GM18508 (cell line): ENCODE data around the gene NRG2.

Experiments used
- ATAC-seq: cut with Tn5 transposase; IDR thresholded peaks from one replicate; pipeline ENCODE4 v1.9.1; 2021; ENCODE audit warnings: moderate number of reproducible peaks; ENCODE audit not compliant: insufficient read depth, unreplicated experiment

The NRG2 gene

DNA sequence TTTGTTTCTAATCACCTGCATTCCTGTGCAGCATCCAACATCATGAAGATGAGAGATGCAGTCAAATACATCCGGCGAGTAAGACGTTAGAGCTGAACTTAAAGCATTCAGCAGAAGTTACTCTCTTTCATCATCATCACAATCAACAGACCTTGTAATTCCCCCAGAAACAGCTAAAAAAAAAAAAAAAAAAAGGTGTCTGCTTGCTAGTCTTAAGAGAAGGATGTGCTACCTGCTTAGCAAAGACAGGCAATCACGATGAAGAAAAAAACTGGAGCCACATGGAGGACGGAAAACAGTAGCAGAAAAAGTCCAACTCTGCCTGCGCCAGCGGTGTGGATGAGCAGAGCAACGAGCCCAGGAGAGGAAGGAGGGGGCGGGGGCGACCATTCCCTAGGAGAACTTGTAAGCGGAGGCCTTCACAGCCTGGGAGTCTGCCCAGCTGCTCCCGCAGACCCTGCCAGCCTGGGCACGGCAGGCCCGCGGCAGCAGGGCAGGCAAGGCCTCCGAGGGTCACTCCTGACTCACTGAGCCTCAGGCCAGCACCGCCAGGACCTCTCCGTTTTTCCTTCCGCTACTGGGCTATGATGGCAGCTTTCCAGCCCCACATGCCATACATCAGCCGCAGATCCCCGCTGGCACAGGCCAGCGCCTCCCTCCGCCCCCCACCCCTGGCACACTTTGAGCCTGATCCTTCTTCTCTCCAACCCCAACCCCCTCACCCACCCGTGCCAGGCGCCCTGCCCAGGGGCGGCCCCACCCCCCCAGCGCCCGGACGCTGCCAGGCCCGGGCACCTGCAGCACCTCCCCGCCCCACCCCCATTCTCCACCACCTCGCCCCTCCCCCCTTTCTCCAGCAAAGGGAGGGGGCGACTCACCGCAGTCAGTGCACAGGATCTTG, 1.4 kb downstream of the NRG2 start:
- ATAC-seq: no peak

DNA sequence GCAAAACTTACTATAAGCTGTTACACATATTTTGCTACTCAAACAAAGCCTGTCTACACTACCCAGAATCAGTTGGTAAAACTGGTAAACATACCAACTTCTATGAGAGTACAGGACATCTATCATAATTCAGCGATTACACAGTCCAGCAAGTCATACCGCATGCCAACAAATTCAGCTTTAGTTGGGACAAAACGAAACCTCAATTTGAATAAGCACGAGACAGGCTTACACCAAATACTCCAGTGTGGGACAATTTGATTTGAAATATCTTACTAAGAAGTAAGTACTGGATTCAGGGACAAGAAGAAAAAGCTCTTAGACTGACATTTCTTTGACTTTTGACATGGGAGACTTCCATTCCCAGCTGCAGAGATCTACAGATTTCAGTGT, 2.0 kb downstream of the NRG2 start:
- ATAC-seq: no peak

DNA sequence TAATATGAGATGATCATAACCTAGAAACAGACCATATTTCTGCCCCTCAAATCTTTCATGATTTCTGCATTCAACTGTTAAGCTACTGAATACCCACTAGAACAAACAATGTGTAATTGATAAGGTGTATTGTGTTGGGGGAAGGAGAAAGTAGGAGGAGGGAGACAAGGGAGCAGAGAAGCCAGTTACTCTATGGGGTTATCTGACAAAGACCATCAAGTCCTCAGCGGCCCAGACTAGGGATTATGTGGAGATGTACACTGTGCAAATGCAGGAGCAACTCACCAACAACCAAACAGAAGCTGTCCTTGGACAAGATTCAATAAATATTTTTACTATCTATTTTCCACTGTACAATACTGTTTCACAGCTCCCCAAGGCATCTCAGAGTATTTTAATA, 2.7 kb downstream of the NRG2 start:
- no peak for ATAC-seq

DNA sequence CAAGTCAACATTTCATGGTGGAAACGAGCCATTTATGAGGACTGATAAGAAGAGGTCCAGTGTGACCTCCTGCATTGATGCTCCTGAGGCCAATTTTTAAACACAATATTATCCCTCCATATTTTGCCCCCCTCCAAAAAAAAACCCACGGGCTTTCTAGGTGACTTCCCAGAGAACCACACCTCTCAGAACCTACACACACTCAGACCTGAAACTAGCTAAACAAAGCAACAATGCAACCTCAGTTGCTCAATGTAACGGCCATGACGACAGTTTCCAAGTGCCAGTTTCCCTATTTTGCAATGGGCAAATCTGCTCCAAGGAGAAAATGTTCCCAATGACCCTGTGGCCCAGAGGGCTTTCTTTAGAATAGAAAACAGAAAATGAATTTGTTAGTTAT, 3.5 kb downstream of the NRG2 start:
- no peak for ATAC-seq

DNA sequence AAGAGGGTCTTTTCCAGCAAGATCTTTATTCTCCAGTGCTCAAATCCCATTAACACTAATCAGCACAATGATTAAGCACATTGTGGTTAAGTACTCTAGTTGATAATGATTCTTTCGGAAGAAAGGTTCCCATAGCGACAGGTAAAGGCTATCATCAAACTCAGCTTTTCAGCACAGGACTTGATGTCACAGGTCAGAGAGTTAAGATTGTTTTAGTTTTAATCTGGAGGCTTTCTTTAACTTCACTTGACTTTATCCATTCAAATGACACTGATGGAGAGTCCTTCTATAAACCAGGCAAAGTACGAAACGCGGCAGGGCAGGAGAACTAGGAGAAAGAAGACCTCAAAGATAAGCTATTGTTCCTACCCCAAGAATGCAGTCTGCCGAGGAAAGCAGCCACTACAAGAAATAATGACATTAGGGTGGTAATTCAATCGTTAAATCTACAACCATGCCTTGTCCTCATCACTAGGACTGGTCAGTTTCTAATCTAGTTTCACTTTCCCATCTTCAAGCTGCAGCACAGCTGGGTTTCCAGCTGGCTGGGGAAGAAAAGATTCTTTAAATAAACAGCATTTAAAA, 4.6 kb downstream of the NRG2 start:
- ATAC-seq: no peak

DNA sequence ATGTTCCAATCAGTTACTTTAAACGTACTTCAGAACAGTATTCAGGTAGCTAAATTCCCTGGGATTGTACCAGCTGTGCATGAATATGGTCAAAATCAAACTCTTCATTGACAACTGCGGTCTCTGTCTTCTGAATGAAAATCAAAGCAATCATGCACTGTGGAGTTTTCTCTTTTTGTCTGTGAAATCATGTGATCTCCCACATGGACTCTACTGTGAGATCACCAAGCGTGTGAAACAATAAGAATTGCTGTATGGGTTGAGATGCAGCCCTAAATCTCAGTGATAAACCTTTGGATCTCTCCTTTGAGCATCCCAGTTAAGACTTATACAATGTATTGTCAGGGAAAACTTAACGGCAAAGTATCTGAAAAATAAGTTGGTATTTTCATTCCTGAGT, 6.1 kb downstream of the NRG2 start:
- ATAC-seq: no peak

DNA sequence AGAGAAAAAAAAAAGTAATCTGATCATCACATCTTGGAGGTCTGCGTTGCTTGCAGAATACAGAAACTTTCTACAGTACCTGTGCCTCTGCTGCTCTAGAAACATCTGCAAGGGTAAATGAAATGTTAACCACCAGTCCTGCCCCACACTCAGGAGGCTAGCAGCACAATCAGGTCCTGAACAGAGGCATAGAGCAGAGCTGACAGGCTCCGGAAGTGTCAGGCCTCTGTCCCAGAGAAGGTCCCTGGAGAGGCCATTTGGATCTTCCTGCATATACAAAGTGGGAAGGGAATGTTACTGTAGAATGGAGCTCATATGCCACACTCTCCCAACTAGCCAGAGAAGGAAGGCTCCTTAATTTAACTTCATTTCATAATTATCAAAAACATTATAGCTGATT, 7.2 kb downstream of the NRG2 start:
- ATAC-seq: no peak

DNA sequence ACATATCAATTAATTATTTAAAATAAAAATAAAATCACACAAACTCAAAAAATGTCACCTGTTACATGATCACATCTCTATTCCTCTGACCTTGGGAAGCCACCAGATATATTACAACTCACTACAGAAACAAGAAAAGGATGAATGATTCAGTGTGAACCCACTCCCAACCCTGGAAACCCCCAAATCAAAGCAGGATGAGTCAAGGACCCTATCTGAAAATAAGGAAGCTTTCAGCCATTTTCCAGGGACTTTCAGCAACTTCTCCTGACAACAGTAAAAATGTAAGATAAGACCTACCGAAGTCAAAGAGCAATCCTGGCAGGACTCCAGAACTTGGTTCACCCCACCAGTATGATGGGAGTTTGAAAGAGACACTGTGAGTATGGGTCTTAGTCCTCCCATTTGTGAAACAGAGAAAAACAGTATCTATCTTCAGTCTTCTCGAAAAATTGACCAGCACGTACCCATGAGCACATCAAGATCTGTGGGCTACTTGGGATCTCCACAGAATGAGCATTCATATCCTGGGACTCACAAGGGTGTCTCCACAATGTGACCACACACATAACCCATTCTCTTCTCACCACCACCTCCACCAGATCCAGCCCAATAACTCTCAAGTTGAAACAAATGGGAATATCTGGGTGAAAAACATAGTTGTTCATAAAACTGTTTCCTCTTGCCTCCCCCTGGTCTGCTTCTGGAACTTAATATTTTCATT, 9.9 kb downstream of the NRG2 start:
- no peak for ATAC-seq

DNA sequence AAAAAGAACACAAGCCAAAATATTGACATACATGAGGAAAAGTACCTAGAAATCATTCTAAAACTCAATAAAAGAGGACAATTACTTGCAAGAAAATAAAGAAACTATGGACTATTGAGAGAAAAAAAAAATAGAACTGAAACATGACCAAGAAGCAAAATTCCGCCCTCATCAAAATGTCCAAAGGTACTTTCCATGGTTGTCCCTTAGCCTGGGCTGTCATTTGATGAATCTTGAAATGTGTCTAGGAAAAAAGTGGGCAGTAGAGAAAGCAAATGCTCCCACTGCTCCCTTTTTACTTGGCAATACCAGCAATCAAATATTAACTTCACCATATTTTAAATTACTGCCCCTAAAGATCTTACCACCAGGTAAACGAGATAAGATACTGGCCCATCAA, 10.8 kb downstream of the NRG2 start:
- ATAC-seq: no peak

DNA sequence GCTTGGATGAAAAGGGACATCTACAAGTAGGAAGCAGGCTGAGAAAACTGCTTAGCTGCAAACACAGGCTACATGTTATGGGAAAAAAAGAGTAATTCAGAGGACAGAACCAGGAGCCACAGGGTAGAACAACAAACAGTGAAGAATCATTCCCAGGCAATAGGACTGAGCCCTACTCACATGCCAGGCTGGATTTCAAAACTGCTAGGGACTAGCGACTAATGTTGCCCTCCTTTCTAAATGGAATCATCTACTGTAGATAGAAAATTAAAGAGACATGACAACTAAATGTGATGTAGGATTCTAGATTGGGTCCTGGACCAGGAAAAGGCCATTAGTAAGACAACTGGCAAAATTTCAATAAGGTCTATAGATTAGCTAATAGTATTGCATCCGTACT, 15.3 kb downstream of the NRG2 start:
- no peak for ATAC-seq

DNA sequence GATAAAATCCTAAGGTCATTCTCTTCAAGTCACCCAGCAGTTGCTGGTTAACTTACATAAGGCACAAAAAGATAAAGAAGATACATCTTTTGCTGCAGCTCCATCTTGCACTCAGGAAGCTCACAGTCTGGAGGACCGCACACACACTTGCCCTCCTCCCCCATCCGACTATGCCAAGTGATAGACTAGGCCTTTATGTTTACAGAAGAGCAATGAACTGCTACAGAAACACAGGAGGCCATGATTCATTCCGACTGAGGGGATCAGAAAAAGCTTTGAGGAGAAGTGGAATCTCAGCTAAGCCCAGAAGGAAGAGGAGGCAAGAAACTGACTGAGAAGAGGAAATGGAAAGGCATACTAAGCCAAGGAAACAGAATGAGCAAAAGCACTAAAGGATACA, 17.4 kb downstream of the NRG2 start:
- ATAC-seq: no peak

DNA sequence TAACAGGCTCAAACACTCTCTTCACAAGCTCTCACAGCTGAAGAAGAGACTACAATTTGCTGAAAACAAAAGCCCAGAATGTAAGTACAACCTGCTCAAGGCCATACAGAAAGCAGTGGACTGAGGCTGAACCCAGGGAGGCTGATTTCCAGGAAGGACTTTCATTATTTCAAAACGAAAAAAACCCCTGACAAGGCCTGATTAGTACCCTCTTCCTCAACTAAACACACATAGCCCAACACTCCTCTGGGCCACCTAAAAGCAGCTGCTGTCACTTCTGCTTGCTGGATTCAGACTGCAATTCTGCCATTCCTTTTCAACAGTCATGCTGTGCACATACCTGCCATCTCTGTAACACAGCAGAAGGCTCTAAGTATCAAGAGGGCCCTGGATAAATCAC, 18.2 kb downstream of the NRG2 start:
- no peak for ATAC-seq

DNA sequence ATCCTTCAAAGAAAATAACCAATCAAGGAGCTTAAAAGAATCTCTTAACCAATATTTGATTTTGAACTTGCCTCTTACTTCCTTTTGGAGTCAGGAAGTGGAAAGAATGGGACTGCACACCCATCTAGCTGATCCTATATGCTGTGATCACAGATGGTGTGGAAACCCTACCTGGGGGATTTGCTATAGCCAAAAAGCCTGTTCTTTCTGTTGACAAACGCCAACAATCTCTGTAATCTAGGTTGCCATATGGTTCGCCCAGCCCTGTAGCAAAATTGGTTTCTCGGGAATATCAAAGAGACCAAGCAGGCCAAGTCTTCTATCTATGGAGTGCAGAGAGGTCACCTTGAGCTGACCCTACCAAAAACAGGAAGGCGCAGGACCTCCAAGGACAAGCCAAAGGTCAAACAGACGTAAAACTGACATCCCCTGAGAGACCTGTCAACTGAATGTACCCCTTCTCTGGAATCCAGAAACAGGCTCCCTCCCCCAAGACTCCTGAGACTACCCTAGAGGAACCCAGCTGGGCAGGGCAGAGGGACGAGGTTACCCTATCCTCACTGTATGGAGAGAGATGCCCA, 19.4 kb downstream of the NRG2 start:
- no peak for ATAC-seq

DNA sequence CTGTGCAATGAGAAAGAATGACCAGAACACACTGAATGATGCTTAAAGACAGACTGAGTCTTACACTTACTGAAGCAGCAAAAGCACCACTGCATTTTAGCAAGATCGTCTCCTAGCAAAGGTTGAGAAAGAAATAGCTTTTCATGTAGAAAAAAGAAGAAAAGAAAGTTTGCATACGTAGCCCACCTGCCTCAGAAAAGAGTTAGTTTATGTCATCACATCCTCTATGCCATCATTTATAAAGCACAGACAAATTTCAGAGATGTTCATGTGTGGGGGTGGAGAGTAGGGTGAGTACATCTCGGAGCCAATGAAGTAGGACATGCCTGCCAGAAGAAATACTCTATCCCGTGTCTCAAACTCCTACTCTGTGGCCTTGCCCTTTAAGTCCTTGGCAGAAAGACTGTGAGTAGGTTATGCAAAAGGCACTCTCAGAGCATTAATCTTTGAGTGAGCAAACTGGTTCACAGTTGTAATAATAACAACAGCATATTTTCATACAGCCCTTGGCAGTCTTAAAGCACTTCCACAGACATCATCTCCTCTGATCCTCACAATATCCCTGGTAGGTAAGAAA, 22.4 kb downstream of the NRG2 start:
- ATAC-seq: no peak

DNA sequence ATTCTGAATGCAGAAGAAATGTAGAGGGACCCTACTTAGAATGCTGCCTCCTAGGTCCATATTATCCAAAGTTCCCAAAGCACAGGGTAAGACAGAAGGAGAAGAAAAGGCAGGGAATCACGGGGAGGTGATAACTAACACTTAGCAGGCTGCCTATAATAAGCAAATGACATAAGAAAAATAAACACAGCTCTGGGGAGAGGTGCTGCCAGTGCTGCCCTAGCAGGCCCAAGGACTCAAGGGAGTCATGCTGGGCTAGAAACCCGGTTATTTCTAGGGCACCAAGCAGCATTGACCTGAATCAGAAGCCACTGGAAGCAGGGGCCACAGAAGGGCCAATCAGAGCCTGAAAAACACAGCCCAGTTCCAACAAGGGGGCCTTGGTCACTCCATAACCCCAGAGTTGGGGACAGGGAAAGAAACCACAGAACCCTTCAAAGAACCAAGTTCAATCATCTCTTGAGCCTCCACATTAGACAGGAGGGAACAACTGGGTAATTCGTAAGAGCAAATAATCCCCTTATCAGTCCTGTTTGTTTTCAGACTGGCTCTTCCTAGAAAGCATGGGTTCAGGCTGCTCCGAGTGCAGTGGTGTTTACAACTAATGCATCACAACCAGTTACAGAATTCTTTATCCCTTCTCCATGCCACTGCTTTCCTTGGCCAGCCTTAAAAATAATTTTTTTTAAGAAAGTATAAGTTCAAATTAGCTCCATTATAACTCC, 24.0 kb downstream of the NRG2 start:
- no peak for ATAC-seq

DNA sequence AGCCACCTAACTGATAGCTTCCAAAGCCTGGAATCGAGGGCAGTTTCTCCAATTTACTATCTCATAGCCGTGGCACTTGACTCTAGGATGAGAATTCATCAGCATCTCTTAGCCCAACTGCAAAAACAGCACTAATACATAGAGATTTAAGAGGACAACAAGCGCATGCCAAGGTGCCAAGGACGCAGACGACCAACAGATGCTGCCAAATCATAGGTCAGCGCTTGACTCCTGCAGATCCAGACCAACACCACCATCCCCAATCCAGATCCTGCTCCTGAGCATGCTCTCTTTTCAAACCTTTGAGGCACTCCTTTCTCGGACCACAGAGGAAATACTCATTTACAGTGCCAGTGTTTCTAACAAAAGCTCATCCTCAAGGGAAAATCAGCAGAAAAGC, 24.6 kb downstream of the NRG2 start:
- no peak for ATAC-seq

DNA sequence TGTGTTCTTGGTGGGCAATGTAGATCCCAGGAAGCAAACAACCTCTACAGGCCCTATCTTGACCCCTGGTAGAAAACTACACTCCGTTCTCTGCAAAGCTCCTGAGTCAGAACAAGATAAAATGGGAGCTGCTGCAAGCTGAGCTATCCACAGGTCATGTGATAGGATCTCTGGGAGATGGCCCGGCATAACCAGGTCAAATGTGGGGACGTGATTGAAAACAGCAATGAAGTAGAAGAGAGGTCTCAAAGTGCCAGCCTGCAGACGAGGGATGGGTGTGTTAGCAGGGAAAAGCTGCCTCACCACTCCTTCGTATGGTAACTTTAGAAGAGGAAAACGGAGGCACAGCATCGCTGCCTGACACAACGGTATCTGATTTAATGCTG, 25.0 kb downstream of the NRG2 start:
- no peak for ATAC-seq

DNA sequence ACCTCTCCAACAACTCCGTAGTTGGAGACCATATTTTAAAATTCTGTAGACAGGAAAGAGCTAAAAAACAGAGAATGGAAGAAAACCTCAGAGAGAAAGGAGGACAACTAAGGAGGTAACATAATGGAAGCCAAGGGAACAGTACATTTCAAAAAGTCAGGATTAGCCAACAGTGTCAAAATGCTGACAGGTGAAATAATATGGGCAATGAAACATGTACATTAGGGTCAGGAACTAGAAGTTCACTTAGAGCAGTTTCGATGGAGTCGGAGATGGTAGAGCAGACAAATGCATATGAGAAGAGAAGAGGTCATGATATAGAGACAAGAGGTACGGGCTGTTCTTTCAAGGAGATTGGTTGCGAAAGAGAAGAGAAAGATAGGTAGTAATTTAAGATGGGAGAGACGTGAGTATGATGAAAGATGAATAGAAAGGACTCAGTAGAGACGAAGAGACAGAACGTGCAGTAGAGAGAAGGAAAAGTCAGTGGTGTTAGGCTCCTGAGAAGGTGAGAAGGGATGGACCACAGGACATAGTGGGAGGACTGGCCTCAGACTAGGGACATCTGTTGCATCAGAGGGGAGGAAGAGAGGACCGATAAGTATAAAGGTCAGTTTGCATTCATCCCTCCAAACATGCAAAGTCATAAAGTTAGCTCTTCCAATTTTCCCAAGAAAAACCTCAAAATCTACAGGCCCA, 25.6 kb downstream of the NRG2 start:
- no peak for ATAC-seq

DNA sequence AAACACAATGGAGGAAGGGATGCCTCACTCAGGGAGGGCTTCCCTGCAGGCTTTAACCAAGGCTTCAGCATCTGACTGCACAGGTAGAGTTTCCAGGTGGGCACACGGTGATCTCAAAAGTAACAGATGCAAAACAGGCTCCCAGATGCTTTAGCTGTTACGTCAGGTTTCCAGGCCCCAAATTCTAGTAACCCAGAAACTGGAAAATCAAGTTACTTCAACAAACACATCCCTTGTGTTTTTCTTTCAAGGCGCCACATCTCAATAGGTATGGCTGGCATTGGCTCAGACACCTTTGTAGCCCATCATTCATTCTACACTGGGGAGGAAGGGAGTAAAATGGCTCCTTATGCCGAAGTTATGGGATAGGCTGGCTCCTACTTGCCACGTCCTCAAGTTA, 27.4 kb downstream of the NRG2 start:
- no peak for ATAC-seq

DNA sequence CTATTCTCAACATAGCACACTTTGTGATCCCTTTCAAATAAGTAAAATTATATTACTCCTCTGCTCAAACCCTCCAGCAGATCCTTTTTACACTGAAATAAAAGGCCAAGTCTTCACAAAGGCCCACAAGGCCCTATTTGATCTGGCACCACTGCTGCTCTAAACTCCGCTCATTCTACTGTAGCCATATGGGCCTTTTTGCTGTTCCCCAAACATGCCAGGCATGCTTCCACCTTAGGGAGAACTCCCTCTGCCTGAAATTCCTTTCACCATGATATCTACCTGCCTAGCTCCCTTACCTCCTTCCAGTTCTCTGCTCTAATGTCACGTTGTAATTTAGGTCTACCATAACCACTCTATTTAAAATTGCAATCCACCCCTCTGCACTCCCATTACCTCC, 28.3 kb downstream of the NRG2 start:
- ATAC-seq: no peak
